GM19328 (cell line): Measurements from ENCODE around the gene TTC23L.
"Not testable (repeated sequence)": the region's sequence is repeated elsewhere in the genome, so short reads cannot be mapped to it uniquely, and the experiment has no call there.

Experiments
- ATAC-seq: cut with Tn5 transposase; IDR thresholded peaks from one replicate; pipeline ENCODE4 v1.9.1; 2021; ENCODE audit warnings: mild to moderate bottlenecking, moderate library complexity; ENCODE audit not compliant: unreplicated experiment

The TTC23L gene

GRCh38 chr5:34915856-34916192 lies 76.9 kb downstream of the TTC23L start:
- peak; percentile 7 for ATAC-seq

DNA sequence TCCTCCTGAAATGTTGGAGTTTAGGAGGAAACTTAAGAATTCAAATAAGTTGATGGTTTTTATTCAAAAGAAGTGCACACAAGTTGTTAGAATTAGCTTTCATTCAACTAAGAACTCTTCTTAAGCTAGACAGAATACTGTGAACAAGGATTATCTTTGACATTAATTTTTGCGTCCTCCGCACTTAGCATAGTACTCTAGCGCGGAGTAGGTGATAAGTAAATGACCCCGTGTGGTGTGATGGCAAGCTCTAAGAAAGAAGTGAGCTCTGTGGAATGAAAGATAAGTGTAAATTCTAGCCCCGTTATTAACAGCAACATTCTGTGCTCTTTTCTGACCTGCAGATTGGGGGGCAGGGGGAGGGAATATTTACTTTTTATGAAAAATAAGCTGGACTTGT lies 77.6 kb downstream of the TTC23L start:
- no peak for ATAC-seq

GRCh38 chr5:34918025-34918424 lies 79.1 kb downstream of the TTC23L start:
- no peak for ATAC-seq

- ATAC-seq, result no peak
Observed at GRCh38 chr5:34919077-34919476, 80.1 kb downstream of the TTC23L start.

GRCh38 chr5:34923256-34923655 lies 84.3 kb downstream of the TTC23L start:
- ATAC-seq, result not testable (repeated sequence)

GRCh38 chr5:34923694-34924461 lies 84.9 kb downstream of the TTC23L start:
- no peak for ATAC-seq

DNA sequence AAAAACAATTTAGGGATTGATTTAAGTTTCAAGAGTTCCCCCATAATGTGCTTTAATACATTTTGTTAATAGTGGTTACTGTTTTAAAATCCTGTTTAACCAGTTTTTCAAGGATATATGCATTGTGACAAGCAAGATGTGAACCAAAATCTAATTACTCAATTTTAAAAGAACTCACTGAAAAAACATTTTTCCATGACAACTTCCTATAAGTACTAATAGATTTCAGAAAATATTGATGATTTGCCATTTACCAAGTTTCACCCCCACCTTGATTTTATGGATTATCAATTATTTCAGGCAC lies 85.5 kb downstream of the TTC23L start:
- no peak for ATAC-seq

DNA sequence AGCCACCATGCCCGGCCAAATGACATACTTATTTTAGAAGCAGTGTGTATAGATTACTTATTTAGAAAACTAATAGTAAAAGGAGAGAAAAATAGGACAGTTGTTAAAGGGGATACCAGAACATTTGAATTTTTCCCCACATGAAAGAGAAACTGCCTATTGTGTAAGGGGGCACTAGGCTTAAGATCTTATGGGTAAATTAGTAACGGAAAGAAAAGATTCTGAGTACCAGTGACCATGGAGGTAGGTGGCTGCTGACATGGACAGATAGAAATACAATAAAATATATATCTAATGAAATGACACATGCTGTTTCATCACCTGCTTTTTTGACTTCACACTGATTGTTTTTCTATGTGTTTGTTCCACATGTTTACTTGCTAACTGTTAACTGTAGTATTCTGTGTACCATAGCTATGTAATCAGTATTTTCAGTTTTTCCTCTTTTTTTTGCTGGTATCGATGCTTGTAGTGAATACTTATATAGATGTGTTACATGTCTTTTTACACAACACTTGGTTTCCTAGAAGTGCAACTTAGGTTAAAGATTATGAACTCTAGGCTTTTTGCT lies 87.4 kb downstream of the TTC23L start:
- no peak for ATAC-seq

DNA sequence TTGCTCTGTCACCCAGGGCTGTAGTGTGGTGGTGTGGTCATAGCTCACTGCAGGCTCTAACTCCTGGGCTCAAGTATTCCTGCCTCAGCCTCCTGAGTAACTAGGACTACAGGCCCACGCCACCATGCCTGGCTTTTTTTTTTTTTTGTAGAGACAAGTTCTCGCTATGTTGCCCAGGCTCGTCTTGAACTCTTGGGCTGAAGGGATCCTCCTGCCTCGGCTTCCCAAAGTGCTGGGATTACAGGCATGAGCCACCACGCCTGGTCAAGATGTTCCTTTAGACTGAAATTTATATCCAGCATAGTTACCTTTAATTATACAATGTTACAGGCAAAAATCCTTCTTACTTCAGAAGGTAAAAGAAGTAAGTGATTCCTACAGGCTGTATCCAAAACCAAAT lies 88.8 kb downstream of the TTC23L start:
- ATAC-seq, result no peak

- ATAC-seq, result no peak
Observed at GRCh38 chr5:34928267-34928666, 89.3 kb downstream of the TTC23L start.

DNA sequence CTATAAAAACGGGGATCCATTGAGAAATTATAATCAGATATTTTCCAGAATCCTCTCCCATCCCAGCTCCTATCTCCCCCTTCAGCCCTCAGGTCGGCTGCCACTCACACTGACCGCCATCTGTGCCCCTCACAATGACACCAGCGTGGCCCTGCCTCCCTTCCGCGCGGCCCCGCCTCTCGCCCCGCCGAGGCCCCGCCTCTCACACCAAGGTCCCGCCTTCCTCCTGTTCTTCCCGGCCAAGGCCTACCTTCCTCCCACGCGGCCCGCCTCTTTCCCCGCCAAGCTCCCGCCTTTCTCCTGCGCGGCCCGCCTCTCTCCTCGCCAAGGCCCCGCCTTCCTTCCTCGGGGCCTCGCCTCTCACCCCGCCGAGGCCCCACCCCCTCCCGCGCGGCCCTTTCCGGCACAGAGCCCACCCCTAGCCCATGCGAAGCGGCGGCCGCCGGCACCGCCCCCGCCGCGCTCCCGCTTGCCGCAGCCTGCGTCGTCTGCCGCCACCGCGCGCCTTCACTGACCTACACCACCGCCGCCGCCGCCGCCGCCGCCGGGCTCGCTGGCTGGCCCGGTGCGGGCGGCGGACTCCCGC lies 90.3 kb downstream of the TTC23L start, which contains the start of gene DNAJC21:
Gene DNAJC21, plus strand, starts transcription at position 426 of the 586 bp plus-strand sequence. CDS start 261 bp downstream, outside the sequence.
- ATAC-seq, result peak; percentile 87

DNA sequence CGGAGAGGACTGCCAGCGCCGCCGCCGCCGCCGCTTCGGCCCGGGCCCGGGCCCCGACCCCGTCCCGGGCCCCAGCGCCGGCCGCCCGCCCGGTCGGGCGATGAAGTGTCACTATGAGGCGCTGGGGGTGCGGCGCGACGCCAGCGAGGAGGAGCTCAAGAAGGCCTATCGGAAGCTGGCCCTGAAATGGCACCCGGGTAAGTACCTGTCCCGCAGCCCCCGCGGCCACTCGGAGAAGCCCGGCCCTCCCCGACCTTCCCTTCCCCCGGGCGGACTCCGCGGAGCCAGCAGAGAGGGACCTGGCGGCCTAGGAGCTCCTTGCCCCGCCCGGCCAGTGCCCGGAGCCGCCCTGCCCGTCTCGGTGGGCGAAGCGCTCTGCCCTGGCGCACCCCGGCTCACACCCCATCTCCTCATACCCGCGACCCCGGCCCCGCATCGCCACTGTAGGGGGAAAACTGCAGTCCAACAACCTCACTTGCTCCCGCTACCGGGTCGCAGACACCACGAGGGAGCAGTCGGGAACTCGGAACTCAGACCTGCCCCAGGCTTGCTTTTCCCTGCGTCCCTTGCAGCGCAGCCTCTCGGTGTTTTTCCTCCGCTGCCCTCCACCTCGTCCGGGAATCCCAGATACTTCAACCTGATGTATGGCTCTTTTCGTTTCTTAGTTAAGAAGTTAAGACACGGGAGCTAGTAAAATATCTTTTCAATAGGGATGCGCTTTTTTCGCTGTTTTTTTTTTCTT lies 90.9 kb downstream of the TTC23L start:
- ATAC-seq, result peak; percentile 71

DNA sequence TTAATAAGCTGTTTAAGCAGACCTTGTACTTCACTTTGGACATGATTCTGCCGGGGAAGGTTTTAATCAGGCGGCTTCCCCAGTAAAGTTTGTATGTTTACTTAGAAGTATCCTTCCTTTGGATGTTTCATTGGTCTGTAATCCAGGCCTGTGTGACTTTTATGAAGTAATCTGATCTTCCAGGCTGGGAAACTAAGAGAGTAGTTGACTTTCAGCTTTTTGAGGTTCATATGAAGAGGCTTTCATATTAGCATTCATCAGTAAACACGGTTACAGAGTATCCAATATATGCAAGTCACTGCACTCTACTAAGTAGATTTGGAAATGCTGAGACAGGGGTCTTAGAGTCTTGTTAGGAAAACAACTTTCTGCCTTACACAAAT lies 91.5 kb downstream of the TTC23L start:
- no peak for ATAC-seq

GRCh38 chr5:34930870-34931269 lies 91.9 kb downstream of the TTC23L start:
- ATAC-seq, result no peak

DNA sequence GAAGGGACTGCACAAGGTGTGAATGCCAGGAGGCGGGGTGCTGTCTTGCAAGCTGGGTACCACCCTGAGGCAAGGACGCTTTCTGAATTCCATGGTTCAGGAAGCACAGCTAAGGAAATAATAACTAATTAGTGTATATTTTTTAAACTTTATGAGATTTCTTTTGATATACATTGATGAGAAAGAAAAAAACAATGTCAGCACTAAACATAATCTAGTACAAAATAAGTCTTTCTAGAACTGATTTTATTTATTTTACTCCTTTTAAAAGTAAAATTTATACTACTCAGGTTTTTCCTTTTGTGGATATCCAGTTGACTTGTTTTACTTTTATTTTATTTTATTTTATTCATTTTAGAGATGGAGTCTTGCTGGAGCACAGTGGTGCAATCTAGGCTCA lies 94.0 kb downstream of the TTC23L start:
- no peak for ATAC-seq

GRCh38 chr5:34941936-34942335 lies 103.0 kb downstream of the TTC23L start:
- no peak for ATAC-seq

- no peak for ATAC-seq
Observed at GRCh38 chr5:34944044-34944443, 105.1 kb downstream of the TTC23L start.

GRCh38 chr5:34944460-34945047 lies 105.6 kb downstream of the TTC23L start:
- ATAC-seq, result no peak
